ENCODE data around the gene DBH.

Gene DBH

GRCh38 chr9:133628766-133629165, 7.4 kb upstream of the DBH start:
- DNase-seq: no peak

GRCh38 chr9:133629221-133630110, 6.7 kb upstream of the DBH start:
- no peak for DNase-seq

- no peak for DNase-seq
These were observed 5.1 kb upstream of the DBH start for GRCh38 chr9:133631111-133631510.

GRCh38 chr9:133632806-133633680, 3.1 kb upstream of the DBH start:
- no peak for DNase-seq

GRCh38 chr9:133633681-133634080, 2.5 kb upstream of the DBH start:
- DNase-seq: no peak

GRCh38 chr9:133634081-133634691, 2.0 kb upstream of the DBH start:
- DNase-seq: peak; percentile 85

DNA sequence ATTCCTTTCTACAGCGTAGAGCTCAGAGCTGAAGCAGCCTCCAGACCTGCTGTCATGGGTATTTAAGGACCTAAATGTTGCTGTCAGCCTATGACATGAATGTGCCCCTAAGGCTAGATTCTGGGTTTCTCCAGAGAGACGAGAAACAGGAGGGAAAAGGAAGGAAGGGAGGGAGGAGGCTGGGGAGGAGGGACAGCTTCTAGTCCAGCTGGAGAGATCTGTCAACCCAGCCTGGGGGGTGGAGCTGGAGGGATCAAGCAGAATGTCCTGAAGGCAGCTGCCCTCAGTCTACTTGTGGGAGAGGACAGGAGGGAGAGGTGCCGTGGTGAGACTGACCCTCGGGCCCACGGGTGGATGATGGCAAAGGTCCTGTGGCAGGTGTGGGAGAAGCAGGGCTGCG, 1.1 kb upstream of the DBH start:
- peak; percentile 52 for DNase-seq

DNA sequence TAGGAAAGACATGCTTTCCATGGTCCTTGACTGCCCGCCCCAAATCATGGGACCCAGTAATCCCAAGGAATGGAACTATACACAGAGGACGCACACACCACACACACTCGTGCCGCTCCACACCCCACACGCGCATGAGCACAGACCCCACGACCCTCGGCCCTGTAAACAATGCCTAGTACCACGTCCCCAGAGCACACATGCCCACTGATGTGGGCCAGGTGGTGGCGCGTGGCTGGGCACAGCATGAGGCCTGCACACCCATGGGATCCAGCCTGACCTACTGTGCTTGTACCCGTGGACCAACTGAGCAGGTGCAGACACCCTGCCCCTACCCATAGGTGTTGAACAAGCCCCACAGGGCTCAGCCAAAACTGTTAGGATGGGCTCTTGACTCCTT, 739 bp downstream of the DBH start:
- no peak for DNase-seq

DNA sequence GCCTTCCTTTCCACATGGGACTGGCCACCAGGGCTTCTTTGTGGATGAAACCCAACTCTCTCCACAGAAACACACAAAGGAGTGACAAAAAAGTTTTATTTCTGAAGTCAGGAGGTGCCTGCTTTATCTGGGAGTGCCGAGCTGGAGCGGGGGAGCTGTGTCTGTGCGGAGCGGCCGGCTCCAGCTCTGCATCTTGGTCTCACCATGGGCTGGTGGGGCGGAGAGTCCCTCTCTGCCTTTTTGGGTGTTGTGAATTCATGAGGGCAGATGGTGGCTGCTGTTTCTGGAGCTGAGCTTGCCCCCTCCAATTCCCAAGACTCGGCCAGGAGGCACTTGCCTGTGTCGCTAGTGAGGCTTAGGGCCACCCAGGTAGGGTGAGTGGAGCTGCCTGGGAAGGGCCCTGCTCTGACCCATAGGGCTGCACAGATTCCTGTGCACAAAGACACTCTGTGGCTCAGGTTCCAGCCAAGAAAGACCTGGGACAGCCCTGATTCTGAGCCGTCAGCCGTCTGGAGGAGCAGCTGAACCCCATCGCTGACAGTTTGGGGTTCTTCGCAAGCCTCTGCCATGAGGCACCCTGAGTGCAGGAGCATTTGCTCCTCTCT, 1.4 kb downstream of the DBH start:
- DNase-seq: no peak

GRCh38 chr9:133638076-133638475, 1.9 kb downstream of the DBH start:
- no peak for DNase-seq

DNA sequence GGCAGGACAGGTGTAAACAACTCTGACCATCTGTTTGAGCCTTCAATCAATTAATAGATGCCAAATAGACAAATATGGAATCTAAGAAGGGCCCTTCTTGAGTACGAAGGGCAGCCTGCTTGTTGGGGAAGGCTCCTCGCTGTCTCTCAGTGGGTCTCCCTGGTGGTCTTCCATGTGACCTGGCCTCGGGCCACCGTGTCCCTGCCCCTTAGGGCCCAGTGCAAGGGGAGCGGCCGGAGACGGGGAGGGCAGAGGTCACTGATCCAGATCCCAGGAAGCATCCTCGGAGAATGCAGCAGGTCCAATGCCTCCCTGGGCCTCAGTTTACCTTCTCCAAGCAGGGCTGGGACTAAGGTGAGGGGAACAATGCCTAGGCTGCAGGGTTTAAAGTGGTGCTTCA, 2.5 kb downstream of the DBH start:
- no peak for DNase-seq

DNA sequence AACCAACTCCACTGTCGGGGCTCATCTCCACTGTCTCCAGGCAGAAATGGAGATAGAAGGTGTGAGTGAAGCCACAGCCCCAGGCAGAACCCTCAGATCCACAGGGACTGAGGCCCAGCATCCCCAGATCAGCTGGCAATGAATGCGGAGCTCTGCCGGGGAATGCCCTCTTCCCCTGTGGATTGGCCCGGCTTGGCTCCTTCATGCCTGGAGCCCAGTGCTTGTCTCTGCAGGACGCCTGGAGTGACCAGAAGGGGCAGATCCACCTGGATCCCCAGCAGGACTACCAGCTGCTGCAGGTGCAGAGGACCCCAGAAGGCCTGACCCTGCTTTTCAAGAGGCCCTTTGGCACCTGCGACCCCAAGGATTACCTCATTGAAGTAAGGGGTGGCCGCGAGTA, 3.5 kb downstream of the DBH start:
- no peak for DNase-seq

GRCh38 chr9:133640160-133640559, 4.0 kb downstream of the DBH start:
- DNase-seq: no peak

DNA sequence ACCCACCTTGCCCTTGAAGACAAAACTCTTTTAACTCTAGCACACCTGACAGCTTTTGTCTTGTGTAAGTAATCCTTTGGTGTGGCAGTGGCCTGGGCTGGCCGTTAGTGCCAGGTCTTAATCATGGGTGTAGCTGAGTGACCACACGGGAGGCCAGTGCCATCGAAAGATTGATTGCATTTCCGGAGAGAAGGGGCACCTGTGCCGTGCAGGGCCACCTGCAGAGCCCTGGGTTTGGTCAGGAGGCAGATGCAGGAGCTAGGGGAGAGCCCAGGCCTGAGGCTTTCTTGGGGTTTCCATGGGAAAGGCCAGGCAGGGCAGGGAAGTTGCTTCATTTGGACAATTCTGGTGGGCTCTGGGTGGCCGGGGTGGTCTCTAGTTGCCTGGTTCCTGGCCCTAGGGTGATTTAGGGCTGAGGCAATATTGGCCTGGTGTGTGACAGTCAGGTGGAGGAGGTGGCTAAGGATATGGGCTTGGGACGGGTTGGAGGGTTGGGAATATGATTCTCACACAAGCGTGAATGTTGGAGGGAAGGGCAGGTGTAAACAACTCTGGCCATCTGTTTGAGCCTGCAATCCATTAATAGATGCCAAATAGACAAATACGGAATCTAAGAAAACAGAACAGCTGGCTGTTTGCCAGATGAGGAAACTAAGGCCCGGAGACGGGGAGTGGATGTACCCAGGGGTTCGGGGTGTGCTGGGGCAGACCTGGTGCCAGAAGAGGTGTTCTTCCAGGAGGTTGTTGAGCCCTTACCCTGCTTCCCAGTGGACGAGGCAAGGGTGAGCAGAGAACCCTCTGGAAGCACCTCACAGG, 4.6 kb downstream of the DBH start:
- no peak for DNase-seq

DNA sequence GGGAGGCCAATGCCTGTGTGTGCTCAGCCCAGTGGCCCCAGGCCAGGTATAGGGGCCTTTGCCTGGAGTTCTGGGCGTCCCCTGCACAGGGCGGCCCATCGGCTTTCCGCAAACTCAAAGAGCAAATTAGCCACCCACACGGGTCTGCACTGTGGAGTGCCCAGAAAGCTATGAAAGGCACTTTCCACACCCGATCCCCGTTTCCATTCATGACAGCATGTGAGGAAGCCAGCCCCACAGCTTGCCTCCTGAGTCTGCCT, 5.2 kb downstream of the DBH start:
- DNase-seq: no peak

DNA sequence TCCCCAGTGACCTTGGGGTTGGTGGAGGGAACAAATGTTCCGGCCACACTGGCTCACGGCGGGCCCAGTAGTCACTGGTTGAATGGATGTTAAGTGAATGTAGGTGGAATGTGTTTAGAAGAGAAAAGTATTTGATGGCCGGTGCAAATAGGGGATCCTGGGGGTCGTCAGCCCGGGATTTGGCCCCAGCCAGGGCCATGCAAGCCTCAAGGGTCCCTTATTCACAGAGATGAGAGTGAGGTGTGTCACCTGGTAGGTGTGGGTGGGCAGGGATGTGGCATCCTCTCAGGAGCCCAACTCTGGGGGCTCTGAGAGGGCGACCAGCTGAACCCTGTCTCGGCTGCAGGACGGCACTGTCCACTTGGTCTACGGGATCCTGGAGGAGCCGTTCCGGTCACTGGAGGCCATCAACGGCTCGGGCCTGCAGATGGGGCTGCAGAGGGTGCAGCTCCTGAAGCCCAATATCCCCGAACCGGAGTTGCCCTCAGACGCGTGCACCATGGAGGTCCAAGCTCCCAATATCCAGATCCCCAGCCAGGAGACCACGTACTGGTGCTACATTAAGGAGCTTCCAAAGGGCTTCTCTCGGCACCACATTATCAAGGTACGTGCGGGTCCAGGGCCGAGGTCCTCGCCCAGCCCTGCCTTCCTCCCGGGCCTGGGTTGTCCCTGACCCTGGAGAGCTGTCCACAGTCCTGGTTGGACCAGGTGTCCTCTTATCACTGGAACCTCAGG, 5.9 kb downstream of the DBH start:
- DNase-seq: no peak

GRCh38 chr9:133642708-133643361, 6.7 kb downstream of the DBH start:
- DNase-seq: no peak

- no peak for DNase-seq
These were observed 7.2 kb downstream of the DBH start for GRCh38 chr9:133643362-133643755.

GRCh38 chr9:133643978-133644760, 8.0 kb downstream of the DBH start:
- no peak for DNase-seq

DNA sequence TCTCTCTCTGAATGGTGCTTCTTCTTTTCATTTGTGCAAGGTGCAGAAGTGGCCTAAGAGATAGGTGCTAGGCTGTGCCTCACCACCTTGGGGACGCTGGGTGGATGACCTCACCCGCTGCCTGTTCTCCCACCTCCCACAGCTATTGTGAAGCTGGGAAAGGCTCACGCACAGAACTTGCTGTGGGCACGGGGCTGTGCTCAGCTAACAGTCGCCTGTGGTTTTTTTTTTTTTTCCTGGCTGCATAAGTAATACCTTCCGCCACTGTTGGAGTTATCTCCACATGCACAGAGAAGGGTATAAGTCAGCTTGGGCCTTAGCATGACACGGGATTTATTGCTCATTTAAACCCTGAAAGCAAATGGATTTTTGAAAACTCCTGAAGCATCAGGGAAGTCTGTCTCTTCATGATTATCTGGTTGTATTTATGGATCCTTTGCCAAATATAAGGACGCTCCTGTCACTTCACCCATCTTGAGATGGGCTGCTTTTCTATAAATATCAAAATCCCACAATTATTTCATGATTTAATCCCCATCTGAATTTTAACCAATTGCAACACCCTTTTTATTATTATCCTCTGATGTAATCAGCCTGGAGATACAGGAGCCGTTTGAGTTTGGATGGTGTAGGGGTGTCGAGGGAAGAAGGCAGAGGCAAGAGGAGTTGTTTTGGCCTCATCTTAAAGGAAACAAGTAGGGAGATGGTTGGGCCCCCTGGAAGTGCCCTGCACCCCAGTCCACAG, 9.0 kb downstream of the DBH start:
- DNase-seq: no peak
